ENCODE data around the gene UBD. TPM values are rescaled to one million over a fixed set of nuclear protein-coding genes. Genes with fewer than 3 reads are reported as not detected.

The UBD gene
- polyA plus RNA-seq (2013, experiment 1 of 2), result 0.06 TPM
- polyA plus RNA-seq (2013, experiment 2 of 2), result 0.06 TPM

- Histone ChIP-seq H3K4me2 (ENCODE audit: insufficient read depth, low read length, poor library complexity, severe bottlenecking) (no peak within 1 kb of the TSS), H4K8ac (ENCODE audit: low read depth, low read length) (no peak within 1 kb of the TSS), H3K27me3 (ENCODE audit: control insufficient read depth in 3 of 3, insufficient read depth in 3 of 3, low read depth in 1 of 3, low read length in 3 of 3) (peaks cover 0 to 52% (median 11%) of the 10 kb centered on the region in 3 experiments), H2BK5ac (ENCODE audit: low read length) (no peak within 1 kb of the TSS), H3K4ac (ENCODE audit: low read length) (no peak within 1 kb of the TSS), H3K23ac (ENCODE audit: low read depth, low read length, poor library complexity) (no peak within 1 kb of the TSS), H2AK5ac (ENCODE audit: low read depth, low read length) (no peak within 1 kb of the TSS), H2BK120ac (ENCODE audit: low read depth, low read length) (no peak within 1 kb of the TSS), H3K18ac (ENCODE audit: low read length) (peak within 1 kb of the TSS; percentile 35), H3K4me1 (ENCODE audit: control insufficient read depth in 2 of 2, insufficient read depth in 1 of 2, low read depth in 1 of 2, low read length in 2 of 2) (peaks cover 0 to 4% of the 10 kb centered on the region in 2 donors), H2BK12ac (ENCODE audit: low read length) (no peak within 1 kb of the TSS), H3K27ac (replicated peaks; ENCODE audit: low read length) (no peak within 1 kb of the TSS), H3K14ac (ENCODE audit: low read length) (no peak within 1 kb of the TSS), H3K4me3 (ENCODE audit: low read length in 2 of 2) (no peak within 1 kb of the TSS), H3K9ac (ENCODE audit: low read depth, low read length, poor library complexity) (no peak within 1 kb of the TSS), H2AFZ (ENCODE audit: low read length) (peak within 1 kb of the TSS; percentile 57), H4K91ac (ENCODE audit: low read depth, low read length, poor library complexity) (no peak within 1 kb of the TSS), H3K79me1 (ENCODE audit: low read depth, low read length) (peaks cover 3% of the 10 kb centered on the region), H2BK15ac (ENCODE audit: low read length) (no peak within 1 kb of the TSS), H3K9me3 (replicated peaks in 1 of 2; ENCODE audit: control insufficient read depth in 2 of 2, insufficient read depth in 1 of 2, low read depth in 1 of 2, low read length in 2 of 2) (peaks cover 0 to 2% of the 10 kb centered on the region in 2 donors), H3K36me3 (replicated peaks in 1 of 2; ENCODE audit: control insufficient read depth in 2 of 2, insufficient read depth in 2 of 2, low read length in 2 of 2) (no peaks in the 10 kb centered on the region)
- no CpG with 5 or more reads among the region's 6 CpGs for WGBS, 2 donors (ENCODE audit: extremely low coverage in 2 of 2, insufficient read length in 2 of 2, insufficient replicate concordance in 1 of 2)
- DNase-seq (ENCODE audit: low spot score), result no peak
Observed at GRCh38 chr6:29559524-29560287, at the start of gene UBD. Gene UBD (minus strand): TSS chr6:29559732. CDS start chr6:29559701, 31 bp downstream.

DNA sequence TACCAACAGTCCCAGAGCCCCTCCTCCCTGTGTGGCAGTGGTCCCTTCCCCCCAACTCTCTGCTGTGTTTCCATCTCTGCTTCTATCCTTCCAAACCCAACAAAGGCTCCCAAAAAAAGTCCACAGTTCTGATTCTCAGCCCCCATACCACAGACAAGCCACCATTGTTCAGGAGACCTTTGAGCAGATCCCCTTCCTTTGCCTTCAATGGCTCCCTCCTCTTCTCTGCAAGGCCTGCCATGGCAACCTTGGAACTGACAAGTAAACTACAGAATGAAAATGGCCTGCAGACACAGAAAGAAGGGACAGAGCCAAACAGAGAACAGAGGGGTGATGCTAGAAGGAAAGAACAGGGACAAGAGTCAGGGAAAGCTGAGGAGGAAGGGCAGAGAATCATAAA lies 48.6 kb upstream of the UBD start:
- no peak overlapping the region for H2BK5ac ChIP-seq (ENCODE audit: low read length)
- no peak overlapping the region for H3K9ac ChIP-seq (ENCODE audit: low read depth, low read length, poor library complexity)
- no peak overlapping the region for H3K4me3 ChIP-seq (ENCODE audit: low read length in 2 of 2)
- H2AK5ac ChIP-seq (ENCODE audit: low read depth, low read length), result no peak overlapping the region
- H3K23ac ChIP-seq (ENCODE audit: low read depth, low read length, poor library complexity), result no peak overlapping the region
- no peak for DNase-seq (ENCODE audit: low spot score)
- no peak overlapping the region for H3K4me2 ChIP-seq (ENCODE audit: insufficient read depth, low read length, poor library complexity, severe bottlenecking)
- H3K18ac ChIP-seq (ENCODE audit: low read length), result no peak overlapping the region
- no peak overlapping the region for H2BK12ac ChIP-seq (ENCODE audit: low read length)
- no peak overlapping the region for H2BK15ac ChIP-seq (ENCODE audit: low read length)
- no peak overlapping the region for H3K27ac ChIP-seq (replicated peaks; ENCODE audit: low read length)
- H2BK120ac ChIP-seq (ENCODE audit: low read depth, low read length), result no peak overlapping the region
- H4K91ac ChIP-seq (ENCODE audit: low read depth, low read length, poor library complexity), result no peak overlapping the region
- H3K36me3 ChIP-seq (replicated peaks in 1 of 2; ENCODE audit: control insufficient read depth in 2 of 2, insufficient read depth in 2 of 2, low read length in 2 of 2), result peaks cover 68 to 99% of the 10 kb centered on the region in 2 donors
- no peaks in the 10 kb centered on the region for H3K79me1 ChIP-seq (ENCODE audit: low read depth, low read length)
- no peak overlapping the region for H4K8ac ChIP-seq (ENCODE audit: low read depth, low read length)
- no peak overlapping the region for H2AFZ ChIP-seq (ENCODE audit: low read length)
- H3K4me1 ChIP-seq (ENCODE audit: control insufficient read depth in 2 of 2, insufficient read depth in 1 of 2, low read depth in 1 of 2, low read length in 2 of 2), result peaks cover 6% of the 10 kb centered on the region in 2 donors
- no peaks in the 10 kb centered on the region for H3K27me3 ChIP-seq (ENCODE audit: control insufficient read depth in 3 of 3, insufficient read depth in 3 of 3, low read depth in 1 of 3, low read length in 3 of 3)
- H3K4ac ChIP-seq (ENCODE audit: low read length), result no peak overlapping the region
- H3K9me3 ChIP-seq (replicated peaks in 1 of 2; ENCODE audit: control insufficient read depth in 2 of 2, insufficient read depth in 1 of 2, low read depth in 1 of 2, low read length in 2 of 2), result no peaks in the 10 kb centered on the region
- H3K14ac ChIP-seq (ENCODE audit: low read length), result no peak overlapping the region

DNA sequence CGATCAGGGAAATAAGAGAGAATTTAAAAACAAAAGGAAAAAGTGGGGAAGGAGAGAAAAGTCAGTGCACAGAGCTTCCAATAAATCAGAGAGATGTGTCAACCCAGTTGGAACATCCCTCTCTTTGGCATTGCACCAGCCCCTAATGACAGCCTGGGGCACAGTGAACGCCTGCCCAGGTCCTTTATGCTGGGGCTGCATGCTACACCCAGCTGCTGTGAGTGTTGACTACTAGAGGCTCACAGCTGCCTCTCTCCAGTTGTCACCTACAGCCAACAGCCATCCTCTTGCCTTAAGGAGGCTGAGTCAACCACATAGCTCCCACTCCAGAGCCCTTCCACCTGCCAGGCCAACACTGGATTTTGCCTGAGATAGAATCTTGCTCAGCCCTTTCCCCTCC lies 44.4 kb upstream of the UBD start:
- Histone ChIP-seq H2AK5ac (ENCODE audit: low read depth, low read length) (no peak overlapping the region), H2BK5ac (ENCODE audit: low read length) (no peak overlapping the region), H4K91ac (ENCODE audit: low read depth, low read length, poor library complexity) (no peak overlapping the region), H3K36me3 (replicated peaks in 1 of 2; ENCODE audit: control insufficient read depth in 2 of 2, insufficient read depth in 2 of 2, low read length in 2 of 2) (peaks cover 69 to 98% of the 10 kb centered on the region in 2 donors), H3K27ac (replicated peaks; ENCODE audit: low read length) (no peak overlapping the region), H3K4me2 (ENCODE audit: insufficient read depth, low read length, poor library complexity, severe bottlenecking) (no peak overlapping the region), H2AFZ (ENCODE audit: low read length) (no peak overlapping the region), H3K4me3 (ENCODE audit: low read length in 2 of 2) (no peak overlapping the region), H3K18ac (ENCODE audit: low read length) (no peak overlapping the region), H3K14ac (ENCODE audit: low read length) (no peak overlapping the region), H3K27me3 (ENCODE audit: control insufficient read depth in 3 of 3, insufficient read depth in 3 of 3, low read depth in 1 of 3, low read length in 3 of 3) (no peaks in the 10 kb centered on the region), H3K9me3 (replicated peaks in 1 of 2; ENCODE audit: control insufficient read depth in 2 of 2, insufficient read depth in 1 of 2, low read depth in 1 of 2, low read length in 2 of 2) (no peaks in the 10 kb centered on the region), H2BK120ac (ENCODE audit: low read depth, low read length) (no peak overlapping the region), H2BK15ac (ENCODE audit: low read length) (no peak overlapping the region), H3K79me1 (ENCODE audit: low read depth, low read length) (peaks cover 3% of the 10 kb centered on the region), H4K8ac (ENCODE audit: low read depth, low read length) (no peak overlapping the region), H3K4ac (ENCODE audit: low read length) (no peak overlapping the region), H3K4me1 (ENCODE audit: control insufficient read depth in 2 of 2, insufficient read depth in 1 of 2, low read depth in 1 of 2, low read length in 2 of 2) (peaks cover 9 to 10% of the 10 kb centered on the region in 2 donors), H3K23ac (ENCODE audit: low read depth, low read length, poor library complexity) (no peak overlapping the region), H2BK12ac (ENCODE audit: low read length) (no peak overlapping the region), H3K9ac (ENCODE audit: low read depth, low read length, poor library complexity) (no peak overlapping the region)
- WGBS, 2 donors (ENCODE audit: extremely low coverage in 2 of 2, insufficient read length in 2 of 2, insufficient replicate concordance in 1 of 2), result no CpG with 5 or more reads among the region's 2 CpGs
- DNase-seq (ENCODE audit: low spot score), result no peak

DNA sequence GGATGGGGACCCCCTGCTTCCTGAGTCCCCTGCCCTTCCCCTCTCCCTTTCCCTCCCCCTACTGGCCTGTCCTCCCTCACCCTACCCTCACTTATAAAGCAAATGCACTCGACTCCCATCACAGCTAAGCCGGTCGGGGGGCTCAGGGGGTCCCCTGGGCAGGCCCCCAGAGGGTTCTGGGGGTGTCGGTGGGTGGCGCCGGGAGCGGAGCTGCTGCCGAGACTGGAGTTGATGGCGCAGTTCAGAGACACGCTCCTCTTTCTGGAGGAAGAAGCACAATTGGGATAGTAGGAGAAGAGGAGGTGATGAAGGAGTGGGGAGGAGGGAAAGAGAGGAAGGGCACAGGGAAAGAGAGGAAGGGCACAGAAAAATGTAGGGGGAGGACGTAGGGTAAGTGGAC lies 43.9 kb upstream of the UBD start:
- no peak for DNase-seq (ENCODE audit: low spot score)
- H2BK120ac ChIP-seq (ENCODE audit: low read depth, low read length), result no peak overlapping the region
- H3K23ac ChIP-seq (ENCODE audit: low read depth, low read length, poor library complexity), result no peak overlapping the region
- no peak overlapping the region for H3K4ac ChIP-seq (ENCODE audit: low read length)
- H2BK5ac ChIP-seq (ENCODE audit: low read length), result no peak overlapping the region
- peaks cover 66 to 98% of the 10 kb centered on the region in 2 donors for H3K36me3 ChIP-seq (replicated peaks in 1 of 2; ENCODE audit: control insufficient read depth in 2 of 2, insufficient read depth in 2 of 2, low read length in 2 of 2)
- H3K79me1 ChIP-seq (ENCODE audit: low read depth, low read length), result peaks cover 3% of the 10 kb centered on the region
- H3K9ac ChIP-seq (ENCODE audit: low read depth, low read length, poor library complexity), result no peak overlapping the region
- H3K9me3 ChIP-seq (replicated peaks in 1 of 2; ENCODE audit: control insufficient read depth in 2 of 2, insufficient read depth in 1 of 2, low read depth in 1 of 2, low read length in 2 of 2), result no peaks in the 10 kb centered on the region
- H3K18ac ChIP-seq (ENCODE audit: low read length), result no peak overlapping the region
- H2AK5ac ChIP-seq (ENCODE audit: low read depth, low read length), result no peak overlapping the region
- no peak overlapping the region for H2BK12ac ChIP-seq (ENCODE audit: low read length)
- H3K4me3 ChIP-seq (ENCODE audit: low read length in 2 of 2), result no peak overlapping the region
- no peak overlapping the region for H3K4me2 ChIP-seq (ENCODE audit: insufficient read depth, low read length, poor library complexity, severe bottlenecking)
- H3K27me3 ChIP-seq (ENCODE audit: control insufficient read depth in 3 of 3, insufficient read depth in 3 of 3, low read depth in 1 of 3, low read length in 3 of 3), result no peaks in the 10 kb centered on the region
- H3K4me1 ChIP-seq (ENCODE audit: control insufficient read depth in 2 of 2, insufficient read depth in 1 of 2, low read depth in 1 of 2, low read length in 2 of 2), result peaks cover 9 to 10% of the 10 kb centered on the region in 2 donors
- peak overlapping the region; percentile 29 for H3K27ac ChIP-seq (replicated peaks; ENCODE audit: low read length)
- no peak overlapping the region for H4K8ac ChIP-seq (ENCODE audit: low read depth, low read length)
- H3K14ac ChIP-seq (ENCODE audit: low read length), result no peak overlapping the region
- H2AFZ ChIP-seq (ENCODE audit: low read length), result no peak overlapping the region
- no peak overlapping the region for H2BK15ac ChIP-seq (ENCODE audit: low read length)
- WGBS, 2 donors (ENCODE audit: extremely low coverage in 2 of 2, insufficient read length in 2 of 2, insufficient replicate concordance in 1 of 2), result no CpG with 5 or more reads among the region's 11 CpGs
- no peak overlapping the region for H4K91ac ChIP-seq (ENCODE audit: low read depth, low read length, poor library complexity)
